Spleen (tissue), 7 donors: ENCODE results near the gene FBXO31.

Source experiments
- POLR2A ChIP-seq, 3 donors: fragments of 450-650 bp; IDR thresholded peaks; one replicate each; pipeline ENCODE4 v1.5.1; 2017; ENCODE audit warnings: antibody characterized with exemption in 3 of 3, mild to moderate bottlenecking in 1 of 3
- POLR2AphosphoS5 ChIP-seq, 3 donors: sonication (generic); formaldehyde crosslinking; IDR thresholded peaks; one replicate each; pipeline ENCODE4 v1.5.1; 2017; ENCODE audit warnings: antibody characterized with exemption in 3 of 3
- TF ChIP-seq, protein P1 (sequence below), 11 experiments: fragments of 200-600 bp in 7 of 11; fragments of 450-650 bp in 4 of 11; sonication (generic) in 4 of 11; IDR thresholded peaks in 8 of 11; conservative IDR thresholded peaks in 3 of 11; 1 replicate in 7 of 11; 2 replicates in 4 of 11; pipeline versions ENCODE4 v1.4.0 to v1.8.0; 2016 to 2021; ENCODE audit warnings: antibody characterized with exemption in 11 of 11, inconsistent platforms in 4 of 11, mild to moderate bottlenecking in 1 of 11
- donor health status: DM: no; HTN: no; CAD: no; lungs with moderate emphysema.
- donor health status: DM: no; HTN: no; CAD: no.
- donor health status: DM: no; HTN: no; CAD: no.

DNA sequence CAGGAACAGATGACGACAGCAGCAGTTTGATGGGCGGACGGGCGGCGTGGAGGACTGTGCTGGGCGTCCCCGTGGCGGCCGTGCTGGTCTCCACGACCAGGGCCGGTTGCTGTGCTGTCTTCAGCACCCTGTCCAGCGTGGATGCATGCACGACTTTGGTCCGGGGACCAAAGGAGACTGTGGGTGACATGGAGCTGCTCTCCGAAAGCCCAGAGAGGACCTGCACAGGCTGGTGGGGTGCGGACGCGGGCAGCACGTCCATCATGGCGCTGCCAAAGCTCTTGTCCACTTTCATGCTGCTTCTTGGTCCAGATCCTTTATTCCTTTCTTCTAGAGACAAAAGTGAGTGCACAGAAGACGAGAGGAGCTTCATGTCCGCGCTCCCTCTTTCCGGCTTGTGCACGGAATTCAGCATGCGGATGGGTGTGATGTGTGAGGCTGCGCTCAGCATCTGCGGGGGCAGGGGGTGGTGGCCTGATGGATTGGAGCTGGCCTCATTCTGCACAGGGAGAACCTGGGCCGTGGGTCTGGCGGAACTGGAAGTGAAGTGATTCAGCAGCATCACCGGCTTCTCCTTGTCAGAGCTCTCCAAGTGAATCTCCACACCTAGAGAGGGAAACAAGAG, 28.9 kb upstream of the FBXO31 start:
- TF ChIP-seq POLR2A (IDR thresholded peaks at IDR 0.05) (no peak), POLR2AphosphoS5 (IDR thresholded peaks at IDR 0.05) (peak in 1 of 3 donors; percentile 17)
- TF ChIP-seq, protein P1, sequence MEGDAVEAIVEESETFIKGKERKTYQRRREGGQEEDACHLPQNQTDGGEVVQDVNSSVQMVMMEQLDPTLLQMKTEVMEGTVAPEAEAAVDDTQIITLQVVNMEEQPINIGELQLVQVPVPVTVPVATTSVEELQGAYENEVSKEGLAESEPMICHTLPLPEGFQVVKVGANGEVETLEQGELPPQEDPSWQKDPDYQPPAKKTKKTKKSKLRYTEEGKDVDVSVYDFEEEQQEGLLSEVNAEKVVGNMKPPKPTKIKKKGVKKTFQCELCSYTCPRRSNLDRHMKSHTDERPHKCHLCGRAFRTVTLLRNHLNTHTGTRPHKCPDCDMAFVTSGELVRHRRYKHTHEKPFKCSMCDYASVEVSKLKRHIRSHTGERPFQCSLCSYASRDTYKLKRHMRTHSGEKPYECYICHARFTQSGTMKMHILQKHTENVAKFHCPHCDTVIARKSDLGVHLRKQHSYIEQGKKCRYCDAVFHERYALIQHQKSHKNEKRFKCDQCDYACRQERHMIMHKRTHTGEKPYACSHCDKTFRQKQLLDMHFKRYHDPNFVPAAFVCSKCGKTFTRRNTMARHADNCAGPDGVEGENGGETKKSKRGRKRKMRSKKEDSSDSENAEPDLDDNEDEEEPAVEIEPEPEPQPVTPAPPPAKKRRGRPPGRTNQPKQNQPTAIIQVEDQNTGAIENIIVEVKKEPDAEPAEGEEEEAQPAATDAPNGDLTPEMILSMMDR (IDR thresholded peaks at IDR 0.05 in 8 of 11, conservative IDR thresholded peaks at IDR 0.05 in 3 of 11), result no peak
